ENCODE data around the gene KCNJ6.

GRCh38 chr21:37592496-37592895 lies 323.8 kb downstream of the KCNJ6 start:
- TF ChIP-seq CTCF (IDR thresholded peaks at IDR 0.05; ENCODE audit: insufficient read depth, low read depth, low read length) (no peak), EZH2 (IDR thresholded peaks at IDR 0.05; ENCODE audit: insufficient read depth, low read length) (no peak)

Data from astrocyte (in vitro differentiated cells and primary cell).